Activated CD8-positive, alpha-beta memory T cell treated with anti-CD3 and anti-CD28 coated beads for 24 hours (primary cell): ENCODE data around the gene DNAH11.
"Not testable (repeated sequence)": the region's sequence is repeated elsewhere in the genome, so short reads cannot be mapped to it uniquely, and the experiment has no call there.

ENCODE experiments used
- DNase-seq: peaks from one replicate; pipeline ENCODE4 v3.0.0-alpha.2; 2020

The DNAH11 gene

DNA sequence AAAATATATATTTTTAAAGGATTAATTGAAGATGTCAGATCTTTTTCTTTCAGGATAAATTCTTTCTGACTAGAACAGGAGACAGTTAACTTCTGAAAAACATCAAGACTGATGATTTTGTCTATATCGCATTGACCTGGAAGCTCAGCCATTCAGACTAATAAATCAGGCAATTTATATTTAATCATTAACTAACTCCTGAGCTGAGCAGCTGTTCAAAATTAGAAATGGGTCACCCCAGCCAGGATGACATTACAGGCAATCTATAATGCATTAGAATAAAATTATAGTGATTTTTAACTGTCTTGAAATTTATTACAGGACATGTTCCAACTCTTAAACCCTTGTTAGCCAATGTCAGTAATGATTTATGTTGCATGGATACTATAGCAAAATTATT is 263.0 kb downstream of the DNAH11 start:
- DNase-seq = no peak

DNA sequence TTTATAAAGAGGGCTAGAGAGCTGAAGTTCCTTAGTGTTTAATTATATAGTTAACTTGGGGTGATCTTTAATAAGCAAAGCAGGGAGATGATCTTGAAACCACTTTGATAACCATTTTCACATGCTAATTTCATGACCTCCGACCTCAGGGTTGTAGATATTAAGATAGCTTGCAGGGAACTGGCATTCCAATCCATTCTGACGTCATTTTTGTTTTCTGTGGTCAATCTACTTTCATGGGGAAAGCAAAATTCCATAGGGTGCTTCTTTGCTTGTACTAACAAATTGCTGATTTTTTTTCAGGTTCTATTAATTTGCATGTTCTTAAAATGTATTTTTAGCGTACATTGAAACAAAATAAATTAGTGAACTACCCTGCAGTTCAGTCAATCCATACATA is 263.5 kb downstream of the DNAH11 start:
- no peak for DNase-seq

DNA sequence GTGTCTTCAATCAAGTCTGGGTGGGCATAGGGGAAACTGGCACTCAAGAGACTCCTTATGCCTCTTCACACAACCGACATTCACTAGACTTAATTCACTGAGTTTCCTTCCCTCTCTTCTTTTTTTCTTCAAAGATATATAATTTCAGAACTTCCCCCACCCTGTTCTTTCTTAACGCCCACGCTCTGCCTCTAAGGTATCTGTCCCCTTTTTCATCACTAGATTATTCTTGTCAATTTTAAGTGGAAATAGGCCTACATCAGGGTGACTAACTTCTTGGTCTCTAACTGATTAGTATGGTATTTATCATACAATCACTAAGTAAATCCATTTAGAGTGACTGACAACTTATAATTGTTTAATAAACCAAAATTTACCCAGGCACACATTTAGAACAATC is 276.2 kb downstream of the DNAH11 start:
- DNase-seq = no peak

DNA sequence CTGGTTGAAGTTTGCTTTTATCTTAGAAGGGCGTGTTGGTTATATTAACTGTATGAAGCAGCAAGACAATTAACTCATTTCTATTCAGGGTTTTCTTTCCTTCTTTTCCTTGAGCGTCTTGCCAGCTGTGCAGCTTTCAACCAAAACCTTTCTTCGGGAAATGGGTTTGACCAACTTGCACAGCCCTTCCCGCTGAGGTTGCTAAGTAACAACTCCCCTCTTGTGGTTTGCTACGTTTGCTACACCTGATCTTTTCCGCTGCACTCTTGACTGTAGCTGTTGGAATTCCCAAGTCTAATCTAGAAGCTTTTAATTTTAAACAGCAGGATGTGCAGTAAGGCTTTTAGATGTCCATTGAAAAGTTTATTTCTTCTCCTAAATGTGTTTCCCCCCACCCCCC is 286.0 kb downstream of the DNAH11 start:
- DNase-seq = no peak

DNA sequence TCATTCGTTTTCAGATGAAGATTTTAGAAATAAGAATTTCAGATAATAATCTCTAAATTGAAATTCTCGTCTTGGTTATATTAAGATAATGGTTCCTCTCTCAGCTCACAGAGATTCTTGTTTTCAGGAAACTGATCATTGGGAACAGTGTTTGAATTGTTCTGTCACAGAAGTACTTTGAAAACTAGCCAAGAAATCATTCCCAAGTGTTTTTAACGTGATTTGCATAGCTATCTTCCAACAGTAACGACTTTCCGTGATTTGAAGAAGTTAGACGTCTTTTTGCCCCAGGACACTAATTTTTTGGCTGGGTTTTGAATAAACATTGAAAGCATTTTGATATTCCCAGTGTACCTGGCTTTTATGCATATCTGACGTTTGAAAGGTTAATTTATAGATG is 286.9 kb downstream of the DNAH11 start:
- no peak for DNase-seq

DNA sequence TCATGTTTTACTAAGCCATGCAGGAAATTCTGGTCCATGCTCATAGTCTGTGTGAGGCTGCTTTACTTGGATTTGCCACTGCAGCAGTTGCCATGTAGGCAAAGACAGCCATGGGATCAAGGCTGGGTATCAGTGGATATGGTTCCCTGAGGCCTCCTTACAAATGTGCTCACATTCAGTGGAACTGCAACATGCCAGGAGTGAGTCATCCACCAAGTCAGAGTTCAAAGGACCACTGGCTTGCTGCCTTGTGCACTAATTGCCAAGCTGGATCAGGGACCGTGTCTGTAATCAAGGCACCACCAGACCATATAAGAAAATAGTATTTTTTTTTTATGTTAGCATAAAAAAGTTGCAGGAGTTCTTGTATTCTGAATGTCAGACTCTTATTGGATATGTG is 301.9 kb downstream of the DNAH11 start:
- no peak for DNase-seq

DNA sequence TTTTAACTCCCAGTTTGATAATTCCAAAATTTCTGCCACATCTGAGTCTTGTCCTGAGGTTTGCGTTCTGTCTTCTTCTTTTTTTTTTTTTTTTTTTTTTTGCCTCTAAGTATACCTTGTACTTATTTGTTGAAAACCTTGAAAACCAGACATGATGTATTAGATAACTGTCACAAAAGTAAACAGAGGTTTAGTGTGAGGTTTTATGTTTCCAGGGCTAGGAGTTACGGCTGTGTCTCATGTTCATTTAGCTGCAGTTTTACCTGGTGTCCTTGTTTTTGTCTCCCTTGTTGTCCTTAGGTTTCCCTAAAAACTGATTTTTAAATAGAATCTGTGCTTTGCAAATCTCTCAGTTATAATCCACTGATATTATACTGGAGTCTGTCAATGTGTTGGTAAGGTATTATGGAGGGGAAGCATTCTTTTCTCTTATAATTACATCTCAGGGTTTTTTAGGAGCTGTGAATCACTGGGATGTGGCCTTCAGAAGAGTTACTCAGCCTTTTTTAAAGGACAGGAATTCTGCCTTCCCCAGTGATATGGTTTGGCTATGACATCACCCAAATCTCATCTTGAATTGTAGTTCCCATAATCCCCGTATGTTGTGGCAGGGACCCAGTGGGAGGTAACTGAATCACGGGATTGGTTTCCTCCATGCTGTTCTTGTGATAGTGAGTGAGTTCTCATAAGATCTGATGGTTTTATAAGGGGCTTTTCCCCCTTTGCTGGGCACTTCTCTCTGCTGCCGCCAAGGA is 307.9 kb downstream of the DNAH11 start:
- no peak for DNase-seq

DNA sequence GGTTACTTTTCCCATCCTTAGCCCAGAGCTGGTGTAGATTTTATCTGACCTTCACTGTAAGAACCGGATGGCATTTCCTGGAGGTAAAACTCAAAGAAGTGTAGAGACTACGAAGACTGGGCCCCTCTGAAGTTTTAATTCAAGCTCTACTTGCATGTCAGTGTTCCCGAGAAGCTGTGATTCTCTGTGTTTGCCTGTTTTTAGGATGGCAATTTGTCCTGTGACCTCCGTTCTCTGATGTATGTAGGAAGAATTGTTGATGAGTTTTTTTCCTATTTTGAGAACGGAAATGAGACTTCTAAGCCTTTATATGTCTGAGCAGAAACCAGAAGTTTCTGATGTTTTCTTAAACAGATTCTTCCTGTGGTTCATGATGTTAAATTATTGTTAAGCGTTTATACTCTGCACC is 308.7 kb downstream of the DNAH11 start:
- no peak for DNase-seq

DNA sequence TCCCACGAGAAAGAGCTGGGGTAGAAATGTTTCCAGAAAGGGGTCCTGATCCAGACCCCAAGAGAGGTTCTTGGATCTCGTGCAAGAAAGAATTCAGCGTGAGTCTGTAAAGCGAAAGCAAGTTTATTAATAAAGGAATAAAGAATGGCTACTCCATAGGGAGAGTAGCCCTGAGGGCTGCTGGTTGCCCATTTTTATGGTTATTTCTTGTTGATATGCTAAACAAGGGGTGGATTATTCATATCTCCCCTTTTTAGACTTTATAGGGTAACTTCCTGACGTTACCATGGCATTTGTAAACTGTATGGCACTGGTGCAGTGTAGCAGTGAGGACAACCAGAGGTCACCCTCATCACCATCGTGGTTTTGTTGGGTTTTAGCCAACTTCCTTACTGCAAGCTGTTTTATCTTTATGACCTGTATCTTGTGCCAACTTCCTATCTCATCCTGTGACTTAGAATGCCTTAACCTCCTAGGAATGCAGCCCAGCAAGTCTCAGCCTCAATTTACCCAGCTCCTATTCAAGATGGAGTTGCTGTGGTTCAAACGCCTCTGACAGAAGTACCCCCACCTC is 322.9 kb downstream of the DNAH11 start:
- DNase-seq = not testable (repeated sequence)

DNA sequence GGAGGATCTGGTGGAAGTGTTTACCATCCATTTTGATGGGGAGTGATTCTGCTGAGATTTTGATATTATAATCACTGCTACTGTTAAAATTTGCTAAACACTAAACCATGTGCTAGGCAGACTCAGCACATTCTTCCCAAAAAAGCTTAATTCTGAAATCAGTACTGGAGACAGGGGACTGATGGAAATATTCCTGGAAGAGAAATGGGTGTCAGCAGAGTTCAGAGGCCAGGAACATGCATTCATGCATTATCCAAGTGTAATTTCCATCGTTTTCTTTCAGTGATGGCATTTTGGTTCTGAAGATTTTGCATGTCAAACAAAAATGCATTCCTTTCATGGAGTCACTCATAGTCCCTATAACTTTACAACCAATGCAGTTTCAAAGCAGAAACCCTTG is 323.9 kb downstream of the DNAH11 start:
- no peak for DNase-seq

DNA sequence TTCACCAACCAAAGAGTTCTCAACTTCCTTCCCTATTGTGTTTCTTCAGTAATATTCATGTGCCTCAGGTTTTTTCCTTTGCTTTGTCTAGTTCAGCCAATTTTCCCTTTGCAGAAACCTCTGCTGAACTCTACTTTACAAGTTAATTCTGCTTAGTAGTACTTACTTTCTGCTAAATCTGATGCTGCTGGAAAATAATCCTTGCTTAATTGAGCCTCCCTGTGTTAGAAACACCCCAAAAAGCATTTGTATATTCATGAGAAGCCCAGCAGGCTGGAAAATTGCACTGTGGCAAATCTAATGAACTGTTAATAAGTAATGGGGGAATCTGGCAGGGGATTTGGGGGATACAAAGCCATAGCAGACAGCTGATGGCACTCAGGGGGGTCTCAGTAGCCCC is 324.4 kb downstream of the DNAH11 start:
- DNase-seq = no peak

DNA sequence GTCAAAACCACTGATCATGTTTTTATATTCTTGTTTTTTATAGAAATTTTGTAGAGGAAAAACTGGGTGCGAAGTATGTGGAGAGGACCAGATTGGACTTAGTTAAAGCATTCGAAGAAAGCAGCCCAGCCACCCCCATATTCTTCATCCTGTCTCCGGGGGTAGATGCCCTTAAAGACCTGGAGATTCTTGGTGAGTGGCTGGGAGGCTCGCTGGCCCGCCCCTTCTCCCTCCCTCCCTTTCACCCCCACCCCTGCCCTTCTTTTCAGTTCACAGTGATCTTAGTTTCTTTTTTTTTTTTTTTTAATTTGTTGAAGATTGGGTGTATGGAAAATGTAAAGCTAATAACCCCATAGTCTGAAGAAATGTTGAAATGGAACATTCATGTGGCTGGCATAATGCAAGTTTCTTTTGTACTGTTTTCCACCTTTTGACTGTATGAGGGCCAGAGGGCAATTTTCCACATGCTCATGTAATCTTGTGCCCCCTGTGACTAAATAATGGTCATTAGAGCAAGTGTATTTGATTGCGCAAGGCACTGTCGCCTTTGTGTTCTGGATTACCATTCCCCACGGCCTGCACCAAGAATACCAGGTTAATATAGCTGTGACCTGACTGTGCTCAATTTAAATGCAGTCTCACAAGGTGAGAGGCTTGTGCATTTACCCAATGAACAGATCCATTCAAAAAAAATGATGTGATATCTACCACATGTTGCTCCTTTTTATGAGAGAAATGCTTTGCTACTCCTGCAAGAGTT is 325.2 kb downstream of the DNAH11 start:
- no peak for DNase-seq

DNA sequence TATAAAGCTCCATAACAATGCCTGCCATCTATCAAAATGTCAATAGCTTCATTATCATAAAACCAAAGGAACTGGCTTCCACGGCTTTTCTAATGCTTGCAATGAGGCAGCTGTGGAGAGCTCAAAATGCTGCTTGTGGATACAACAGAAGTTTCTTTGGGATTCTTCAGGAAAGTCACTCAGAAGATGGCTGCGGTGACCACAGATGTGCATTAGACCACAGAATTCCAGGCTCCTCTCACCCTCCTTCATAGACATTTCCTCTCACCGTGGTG is 325.7 kb downstream of the DNAH11 start:
- no peak for DNase-seq

DNA sequence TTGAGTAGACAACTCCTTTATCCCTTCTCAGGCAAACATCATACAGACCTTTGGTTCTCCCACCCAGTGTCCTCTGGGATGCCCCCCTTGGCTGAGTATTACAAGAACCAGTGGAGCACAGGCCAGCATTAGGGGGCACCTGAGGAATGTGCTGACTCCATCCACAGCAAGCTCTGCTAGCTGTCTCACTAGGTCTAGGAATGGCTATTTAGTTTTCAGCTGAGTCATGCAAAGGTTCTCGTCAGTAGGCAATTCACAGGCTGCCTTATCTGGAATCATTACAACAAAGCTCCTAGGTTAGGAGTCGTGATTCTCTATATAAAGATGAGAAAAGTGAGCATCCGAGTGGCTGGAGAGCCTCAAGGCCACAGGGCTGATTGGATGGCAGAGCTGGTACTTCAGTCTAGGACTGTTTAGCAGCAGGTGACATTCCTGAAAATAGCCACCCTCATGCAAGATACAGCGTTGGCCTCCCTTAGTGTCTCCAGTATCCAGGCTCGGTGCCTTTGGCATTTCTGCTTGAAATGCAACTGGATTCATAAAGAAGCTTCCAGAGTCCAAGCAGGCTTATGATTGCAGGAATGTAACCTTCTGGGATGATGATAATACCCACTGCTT is 327.1 kb downstream of the DNAH11 start:
- no peak for DNase-seq

DNA sequence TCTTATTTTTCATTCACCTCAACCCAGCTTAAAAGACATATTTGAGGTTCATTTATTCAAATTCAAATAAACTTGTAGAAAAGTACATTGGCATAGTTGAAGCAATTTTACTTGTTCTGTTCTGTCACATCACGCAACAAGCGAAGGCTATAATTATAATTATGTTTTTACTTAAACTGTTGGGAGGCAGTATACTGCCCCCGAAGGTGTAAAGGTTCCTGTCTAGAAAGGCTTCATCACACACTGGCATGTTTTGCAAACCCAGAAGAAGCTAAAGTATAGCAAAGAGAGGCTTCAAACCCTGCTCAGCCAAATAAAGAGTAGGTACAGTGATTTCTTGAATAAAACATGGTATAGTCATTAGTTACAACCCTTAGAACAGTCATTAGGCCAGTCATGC is 340.2 kb downstream of the DNAH11 start:
- no peak for DNase-seq

DNA sequence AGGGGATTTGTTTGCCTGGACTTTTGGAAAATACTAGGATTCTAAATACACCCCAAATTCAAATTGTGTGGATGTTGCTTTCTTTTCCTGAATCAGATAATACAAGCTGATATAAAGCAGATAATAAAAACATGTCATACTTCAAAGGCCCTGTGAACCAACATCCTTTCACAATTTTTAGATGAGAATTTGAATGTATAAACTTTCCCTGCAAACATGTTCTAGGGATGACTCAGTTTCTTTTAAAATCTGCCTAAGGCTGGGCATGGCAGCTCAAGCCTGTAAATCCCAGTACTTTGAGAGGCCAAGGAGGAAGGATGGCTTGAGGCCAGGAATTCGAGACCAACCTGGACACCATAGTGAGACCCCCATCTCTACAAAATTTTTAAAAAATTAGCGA is 340.7 kb downstream of the DNAH11 start:
- not testable (repeated sequence) for DNase-seq

DNA sequence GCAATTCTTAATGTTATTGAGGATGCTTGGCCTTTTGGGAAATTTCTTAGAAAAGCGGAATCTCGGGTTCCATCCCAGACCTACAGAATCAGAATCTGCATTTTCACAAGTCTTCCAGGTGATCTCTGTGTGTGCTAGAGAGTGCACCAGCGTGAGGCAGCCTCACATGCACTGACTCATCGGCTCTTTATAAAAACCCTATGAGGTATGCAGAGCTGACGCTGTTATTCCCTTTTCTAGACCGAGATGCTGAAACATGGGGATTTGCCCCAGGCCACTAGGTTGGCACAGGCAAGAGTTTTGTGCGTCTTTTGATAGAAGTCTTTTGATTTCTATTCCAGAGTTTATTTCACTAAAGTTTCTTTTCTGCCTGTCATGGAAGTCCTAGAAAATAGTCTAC is 341.7 kb downstream of the DNAH11 start:
- DNase-seq = no peak

DNA sequence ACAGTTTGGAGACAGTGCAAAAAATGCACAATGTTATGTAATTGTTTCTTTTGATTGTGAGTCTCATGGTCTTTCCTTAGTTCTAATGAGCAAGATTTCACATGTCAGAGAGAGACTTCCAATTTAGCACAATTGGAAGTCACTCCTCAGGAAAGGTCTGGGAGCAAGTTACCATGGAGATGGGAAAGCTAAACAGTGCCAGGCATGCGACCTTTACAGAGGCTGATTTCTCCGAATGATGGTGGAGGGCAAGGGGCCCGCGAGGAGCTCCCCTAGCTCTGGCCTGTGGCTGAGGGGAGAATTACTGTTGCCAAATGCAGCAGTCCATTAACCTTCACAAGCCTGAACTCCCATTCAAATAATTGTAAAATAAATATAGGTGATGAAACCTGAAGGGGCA is 343.6 kb downstream of the DNAH11 start:
- no peak for DNase-seq

DNA sequence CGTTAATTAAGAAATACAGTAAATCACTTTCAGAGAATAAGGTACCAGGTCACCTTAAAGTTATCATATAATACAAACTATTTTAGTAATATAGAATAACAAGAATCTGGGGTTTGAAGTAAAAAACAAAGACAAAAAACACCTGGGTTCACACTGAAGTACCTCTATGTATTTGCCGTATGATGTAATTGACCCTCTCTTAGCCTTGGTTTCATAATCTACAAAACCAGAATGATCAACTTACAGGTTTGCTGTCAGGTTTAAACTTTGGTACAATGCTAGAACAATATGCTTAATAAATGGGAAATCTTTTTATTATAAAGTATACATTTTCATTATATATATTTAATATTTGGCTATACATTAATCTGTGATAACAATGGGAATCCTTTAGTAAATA is 344.5 kb downstream of the DNAH11 start:
- no peak for DNase-seq

DNA sequence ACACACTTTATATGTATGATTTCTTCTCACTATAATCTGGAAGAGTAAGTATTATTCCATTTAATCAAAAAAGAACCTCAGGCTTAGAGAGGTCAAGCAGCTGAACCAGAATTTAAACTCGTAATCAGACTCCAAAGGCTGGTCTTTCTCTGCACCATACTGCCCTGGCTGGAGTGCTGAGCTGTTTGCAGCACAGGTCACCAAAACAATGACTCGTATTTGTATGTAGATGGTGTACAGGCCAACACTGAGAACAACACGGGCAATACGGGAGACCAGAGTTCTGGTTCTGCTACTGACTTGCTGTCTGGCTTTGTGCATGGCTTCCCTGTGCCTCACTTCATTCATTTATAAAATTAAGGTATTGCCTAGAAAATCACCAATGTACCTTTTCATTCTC is 344.9 kb downstream of the DNAH11 start:
- DNase-seq = no peak

DNA sequence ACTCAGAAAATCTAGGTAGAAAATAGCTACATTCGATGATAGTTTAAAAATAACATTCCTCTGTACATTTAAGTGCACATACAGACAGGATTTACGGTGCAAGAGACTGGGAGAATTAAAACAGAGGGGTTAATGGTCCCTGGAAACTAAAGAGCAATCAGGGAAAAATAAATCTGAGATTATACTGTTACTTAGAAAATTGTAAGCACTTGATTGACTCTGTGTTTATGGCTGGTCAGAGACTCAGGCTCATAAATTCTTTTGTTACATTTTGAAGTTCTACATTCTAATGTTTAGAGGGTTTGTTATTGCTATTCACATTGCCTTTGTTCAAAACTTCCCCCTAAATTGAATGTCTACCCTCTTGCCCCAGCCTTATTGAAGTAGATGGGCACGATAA is 348.5 kb downstream of the DNAH11 start:
- DNase-seq = no peak

DNA sequence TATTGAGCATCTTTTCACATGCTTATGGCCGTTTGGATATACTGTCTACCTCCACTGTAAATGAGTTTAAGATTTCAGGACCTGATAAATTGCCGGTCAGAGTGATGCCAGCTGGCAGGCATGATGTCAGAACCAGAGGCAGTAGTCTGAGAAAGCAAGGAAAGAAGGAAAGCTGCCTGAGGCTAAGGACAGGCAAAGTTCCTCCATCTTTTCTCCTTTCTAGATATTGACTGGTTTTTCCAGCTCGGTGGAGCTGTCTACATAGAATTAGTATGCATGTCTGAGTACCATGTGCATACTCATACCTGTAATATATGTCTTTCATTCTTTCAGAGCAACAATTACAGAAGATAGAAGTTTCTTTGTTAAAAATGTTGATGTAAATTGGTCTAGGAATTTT is 350.6 kb downstream of the DNAH11 start:
- DNase-seq = no peak

DNA sequence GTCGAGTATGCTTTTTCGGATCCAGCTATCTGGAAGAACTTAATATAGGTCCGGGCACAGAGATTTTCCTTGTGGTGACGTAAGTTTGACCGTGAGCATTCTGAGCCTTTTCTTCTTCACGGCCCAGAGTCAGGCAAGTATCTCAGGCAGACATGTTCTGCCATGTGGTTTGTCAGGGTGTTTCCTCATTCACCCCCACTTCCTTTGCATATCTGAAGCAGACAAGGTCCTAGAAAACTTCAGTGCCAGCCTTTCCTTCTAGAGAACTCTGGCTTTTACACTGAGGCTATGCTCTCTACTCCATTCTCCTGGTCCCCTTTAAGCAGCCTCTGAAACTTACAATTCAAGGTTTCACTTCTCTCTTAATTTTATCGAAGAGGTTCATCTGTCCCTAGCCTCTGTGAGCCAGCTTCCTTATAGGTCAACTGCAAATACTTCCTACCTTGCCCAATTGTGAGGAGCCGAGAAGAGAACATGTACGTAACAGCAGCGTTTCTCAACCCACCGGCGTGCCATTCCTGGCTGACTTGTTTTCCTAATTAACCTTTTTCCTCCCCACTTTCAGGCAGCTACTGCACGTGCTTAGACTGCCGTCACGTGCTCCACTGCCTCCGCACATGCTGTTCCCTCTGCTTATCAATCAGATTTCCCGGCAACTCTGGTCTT is 355.6 kb downstream of the DNAH11 start:
- no peak for DNase-seq

DNA sequence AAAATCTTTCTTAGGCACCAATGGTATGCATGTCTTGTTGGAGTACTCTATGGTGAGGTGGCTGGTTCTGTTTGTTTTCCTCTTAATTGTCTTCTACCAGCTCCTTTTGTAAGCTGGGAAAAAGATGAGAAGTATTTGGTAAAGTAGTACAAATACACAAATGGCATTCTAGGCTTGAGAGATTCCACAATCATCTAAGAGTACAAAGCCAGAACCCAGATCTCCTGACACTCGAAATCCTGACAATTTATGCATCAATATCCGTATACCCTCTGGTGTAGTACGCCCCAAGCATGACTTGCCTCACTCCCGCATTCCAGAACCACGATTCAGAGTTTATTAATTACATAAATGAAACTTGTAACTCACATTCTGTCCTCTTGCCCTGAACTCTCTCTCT is 359.4 kb downstream of the DNAH11 start:
- DNase-seq = no peak
